Small intestine (tissue), 7 donors: Measurements from ENCODE around the gene FAF1. TPM values are rescaled to one million over a fixed set of nuclear protein-coding genes. Genes with fewer than 3 reads are reported as not detected.
"Not testable (repeated sequence)": the region's sequence is repeated elsewhere in the genome, so short reads cannot be mapped to it uniquely, and the experiment has no call there.

Experiments
- DNase-seq, 2 donors: peaks; one replicate each; pipeline versions ENCODE4 v3.0.0 to v3.0.0-alpha.2; 2013
- FAIRE-seq: peaks from 2 replicates; lab custom pipeline; 2012; peaks lifted over from hg19 to GRCh38; lab: Jason Lieb, UNC
- H3K27ac ChIP-seq, 3 donors: one replicate each; pipeline ENCODE4 v1.5.1; 2013; ENCODE audit warnings: low read length in 2 of 3, mild to moderate bottlenecking in 2 of 3, control low read depth in 1 of 3, inconsistent platforms in 1 of 3, low read depth in 1 of 3, moderate library complexity in 1 of 3
- H3K27me3 ChIP-seq, 3 donors: one replicate each; pipeline ENCODE4 v1.6.1; 2013; ENCODE audit warnings: low read length in 3 of 3, inconsistent platforms in 1 of 3; ENCODE audit not compliant: control insufficient read depth in 3 of 3, insufficient read depth in 3 of 3
- H3K36me3 ChIP-seq, 3 donors: one replicate each; pipeline ENCODE4 v1.6.1; 2013; ENCODE audit warnings: low read length in 3 of 3, inconsistent platforms in 1 of 3, low read depth in 1 of 3, mild to moderate bottlenecking in 1 of 3, moderate library complexity in 1 of 3; ENCODE audit not compliant: control insufficient read depth in 3 of 3, insufficient read depth in 2 of 3
- H3K4me1 ChIP-seq, 3 donors: one replicate each; pipeline ENCODE4 v1.6.1; 2013; ENCODE audit warnings: low read length in 2 of 3, inconsistent platforms in 1 of 3, low read depth in 1 of 3, mild to moderate bottlenecking in 1 of 3, moderate library complexity in 1 of 3; ENCODE audit not compliant: control insufficient read depth in 3 of 3, insufficient read depth in 2 of 3
- H3K4me3 ChIP-seq, 3 donors: one replicate each; pipeline ENCODE4 v1.5.1; 2013; ENCODE audit warnings: low read length in 3 of 3, control low read depth in 1 of 3, inconsistent platforms in 1 of 3, low read depth in 1 of 3, mild to moderate bottlenecking in 1 of 3, moderate library complexity in 1 of 3
- H3K9me3 ChIP-seq, 2 donors: one replicate each; pipeline ENCODE4 v1.6.1; 2013; ENCODE audit warnings: low read depth in 1 of 2, low read length in 1 of 2; ENCODE audit not compliant: control insufficient read depth in 2 of 2, insufficient read depth in 1 of 2
- WGBS, 3 donors: extraction: QIAGEN DNeasy Blood & Tissue Kit; methylation state at CpG; one replicate each; pipeline ENCODE4 v1.1.7; 2013; 5-methylcytosine and 5-hydroxymethylcytosine counted together
- polyA plus RNA-seq, 4 donors: library from polyadenylated mRNA; stranded (reverse) in 3 of 4; unstranded in 1 of 4; fragments of 200-250 nt in 3 of 4; fragments of 120-200 nt in 1 of 4; gene quantifications; one replicate each; pipeline versions ENCODE4 v1.2.1 to v1.2.3, GENCODE V29; 2013
- donor health status: healthy with polysubstance abuse.
- donor health status: control.
- donor health status: control.
- donor health status: Bipolar disorder and iron deficiency.
- donor health status: healthy.

Gene FAF1
- polyA plus RNA-seq, 4 donors = 19.5 to 46.3 (median 32.5) TPM

DNA sequence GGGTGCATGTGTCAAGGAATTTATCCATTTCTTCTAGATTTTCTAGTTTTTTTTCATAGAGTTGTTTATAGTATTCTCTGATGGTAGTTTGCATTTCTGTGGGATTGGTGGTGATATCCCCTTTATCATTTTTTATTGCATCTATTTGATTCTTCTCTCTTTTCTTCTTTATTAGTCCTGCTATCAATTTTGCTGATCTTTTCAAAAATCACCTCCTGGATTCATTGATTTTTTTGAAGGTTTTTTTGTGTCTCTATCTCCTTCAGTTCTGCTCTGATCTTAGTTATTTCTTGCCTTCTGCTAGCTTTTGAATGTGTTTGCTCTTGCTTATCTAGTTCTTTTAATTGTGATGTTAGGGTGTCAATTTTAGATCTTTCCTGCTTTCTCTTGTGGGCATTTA, 52.5 kb downstream of the FAF1 start:
- H3K27me3 ChIP-seq, H3K36me3 ChIP-seq, FAIRE-seq, DNase-seq, H3K4me3 ChIP-seq, H3K27ac ChIP-seq, H3K4me1 ChIP-seq: not testable (repeated sequence)
- H3K9me3 ChIP-seq = peaks cover 0 to 22% of the 10 kb centered on the region in 2 donors

DNA sequence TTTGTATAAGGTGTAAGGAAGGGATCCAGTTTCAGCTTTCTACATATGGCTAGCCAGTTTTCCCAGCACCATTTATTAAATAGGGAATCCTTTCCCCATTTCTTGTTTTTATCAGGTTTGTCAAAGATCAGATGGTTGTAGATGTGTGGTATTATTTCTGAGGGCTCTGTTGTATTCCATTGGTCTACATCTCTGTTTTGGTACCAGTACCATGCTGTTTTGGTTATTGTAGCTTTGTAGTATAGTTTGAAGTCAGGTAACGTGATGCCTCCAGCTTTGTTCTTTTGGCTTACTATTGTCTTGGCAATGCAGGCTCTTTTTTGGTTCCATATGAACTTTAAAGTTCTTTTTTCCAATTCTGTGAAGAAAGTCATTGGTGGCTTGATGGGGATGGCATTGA, 54.0 kb downstream of the FAF1 start:
- not testable (repeated sequence) for H3K27me3 ChIP-seq, H3K4me1 ChIP-seq, DNase-seq, H3K4me3 ChIP-seq, FAIRE-seq, H3K36me3 ChIP-seq, H3K27ac ChIP-seq
- H3K9me3 ChIP-seq = peaks cover 0 to 13% of the 10 kb centered on the region in 2 donors
- 95 to 100% (median 96%) methylated on average over 1 of the region's 1 CpG for WGBS, 3 donors

DNA sequence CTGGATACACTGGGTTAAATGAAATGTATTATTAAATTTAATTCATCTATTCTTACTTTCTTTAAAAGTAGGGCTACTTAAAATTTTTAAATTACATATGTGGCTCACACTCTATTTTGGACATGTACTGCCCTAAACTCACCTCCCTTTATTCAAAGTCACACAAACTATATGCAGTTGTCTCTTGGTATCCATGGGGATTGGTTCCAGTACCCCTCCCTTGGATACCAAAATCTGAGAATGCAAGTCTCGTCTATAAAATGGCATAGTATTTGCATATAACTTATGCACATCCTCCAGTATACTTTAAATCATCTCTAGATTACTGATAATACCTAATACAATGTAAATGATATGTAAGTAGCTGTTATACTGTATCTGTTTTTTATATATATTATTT, 57.6 kb downstream of the FAF1 start:
- Histone ChIP-seq H3K9me3 (no peaks in the 10 kb centered on the region), H3K27me3 (no peaks in the 10 kb centered on the region), H3K4me3 (no peak overlapping the region), H3K27ac (no peak overlapping the region), H3K4me1 (no peaks in the 10 kb centered on the region), H3K36me3 (no peaks in the 10 kb centered on the region)
- FAIRE-seq (no peak), DNase-seq (no peak)
- 92 to 94% (median 94%) methylated on average over 1 of the region's 1 CpG for WGBS, 3 donors

DNA sequence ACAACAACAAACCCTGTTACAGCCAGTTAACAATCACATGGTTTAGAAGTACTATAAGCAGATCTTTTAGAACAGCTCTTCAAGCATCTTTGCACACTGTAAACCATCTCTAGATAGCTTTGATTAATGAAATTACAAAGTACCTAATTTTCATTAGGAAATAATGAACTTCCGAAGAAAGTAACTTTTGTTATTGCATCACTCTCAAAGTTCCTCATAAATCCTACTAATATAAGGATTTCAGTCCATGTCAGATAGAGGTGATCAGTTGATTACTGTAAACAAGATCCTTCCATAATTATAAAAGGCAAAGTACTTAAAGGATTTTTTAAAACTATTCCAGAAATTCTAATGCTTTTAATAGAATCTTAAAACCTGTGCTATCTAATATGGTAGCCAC, 58.2 kb downstream of the FAF1 start:
- Histone ChIP-seq H3K27me3 (no peaks in the 10 kb centered on the region), H3K27ac (no peak overlapping the region), H3K4me3 (no peak overlapping the region), H3K9me3 (no peaks in the 10 kb centered on the region), H3K4me1 (no peaks in the 10 kb centered on the region), H3K36me3 (no peaks in the 10 kb centered on the region)
- no peak for DNase-seq
- WGBS, 3 donors = 0 to 6% (median 0%) methylated on average over 1 of the region's 1 CpG
- no peak for FAIRE-seq

DNA sequence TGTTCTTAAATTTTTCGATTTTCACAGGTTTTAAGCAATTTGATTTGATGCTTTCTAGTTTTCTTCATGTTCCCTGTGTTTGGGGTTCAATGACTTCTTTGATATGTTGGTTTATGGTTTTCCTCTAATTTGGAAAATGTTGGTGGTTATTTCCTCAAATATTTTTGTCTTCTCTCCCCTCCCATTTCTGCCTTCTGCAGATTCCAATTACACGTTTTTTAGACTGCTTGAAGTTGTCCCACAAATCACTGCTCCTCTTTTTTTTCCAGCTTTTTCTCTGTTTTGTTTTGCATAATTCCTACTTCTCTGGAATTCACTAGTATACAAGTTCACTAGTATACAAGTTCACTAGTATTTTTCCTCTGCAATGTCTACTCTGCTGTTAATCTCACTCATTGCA, 61.3 kb downstream of the FAF1 start:
- no peak for FAIRE-seq

DNA sequence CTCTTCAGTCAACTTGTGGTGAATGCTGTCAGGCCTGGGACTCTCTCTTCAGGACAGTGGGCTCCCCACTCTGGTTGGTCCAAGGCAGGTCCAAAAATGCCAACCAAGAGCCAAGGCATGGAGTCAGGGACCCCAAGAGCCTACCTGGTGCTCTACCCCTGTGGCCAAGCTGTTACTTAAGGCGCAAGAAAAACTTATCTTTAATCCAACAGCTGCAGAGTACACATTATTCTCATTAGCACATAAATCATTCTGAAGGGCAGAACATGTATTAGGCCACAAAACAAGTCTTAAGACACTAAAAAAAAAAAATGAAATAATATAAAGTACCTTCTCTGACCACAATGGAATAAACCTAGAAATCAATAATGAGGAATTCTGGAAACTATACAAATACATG, 65.7 kb downstream of the FAF1 start:
- FAIRE-seq (no peak), DNase-seq (no peak)
- H3K27ac ChIP-seq = no peak overlapping the region
- peaks cover 0 to 4% (median 0%) of the 10 kb centered on the region in 3 donors for H3K36me3 ChIP-seq
- H3K4me1 ChIP-seq = no peaks in the 10 kb centered on the region
- H3K27me3 ChIP-seq = no peaks in the 10 kb centered on the region
- WGBS, 3 donors = 96 to 99% (median 97%) methylated on average over 1 of the region's 1 CpG
- H3K9me3 ChIP-seq = peaks cover 0 to 24% of the 10 kb centered on the region in 2 donors
- H3K4me3 ChIP-seq = no peak overlapping the region

More for the DNA sequence above, 61.3 kb downstream of the FAF1 start:
- Histone ChIP-seq H3K4me1 (no peaks in the 10 kb centered on the region), H3K27ac (no peak overlapping the region), H3K9me3 (peaks cover 0 to 5% of the 10 kb centered on the region in 2 donors), H3K4me3 (no peak overlapping the region), H3K27me3 (no peaks in the 10 kb centered on the region), H3K36me3 (peaks cover 0 to 2% (median 0%) of the 10 kb centered on the region in 3 donors)
- 64 to 88% (median 74%) methylated on average over 2 of the region's 2 CpGs for WGBS, 3 donors
- DNase-seq = no peak

DNA sequence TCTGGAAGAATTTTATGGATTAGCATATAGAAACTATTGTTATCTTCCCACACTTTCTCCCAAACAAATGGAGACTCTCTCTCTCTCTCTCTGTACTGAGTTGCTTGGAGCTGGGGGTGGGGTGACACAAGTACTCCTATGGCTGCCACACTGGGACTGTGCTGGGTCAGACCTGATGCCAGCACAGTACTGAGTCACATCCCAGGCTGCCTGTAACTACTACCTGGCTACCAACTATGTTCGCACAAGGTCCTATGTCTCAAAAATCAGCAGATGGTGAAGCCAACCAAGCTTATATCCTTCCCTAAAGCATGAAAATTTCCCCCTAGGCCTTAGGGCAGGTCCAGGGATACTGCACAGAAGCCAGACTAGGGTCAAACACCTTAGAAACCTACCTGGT, 66.6 kb downstream of the FAF1 start:
- no peaks in the 10 kb centered on the region for H3K27me3 ChIP-seq
- H3K27ac ChIP-seq = no peak overlapping the region
- WGBS, 3 donors = 96 to 100% (median 96%) methylated on average over 1 of the region's 1 CpG
- FAIRE-seq (no peak), DNase-seq (no peak)
- H3K9me3 ChIP-seq = peaks cover 0 to 24% of the 10 kb centered on the region in 2 donors
- no peaks in the 10 kb centered on the region for H3K4me1 ChIP-seq
- H3K36me3 ChIP-seq = peaks cover 0 to 4% (median 0%) of the 10 kb centered on the region in 3 donors
- H3K4me3 ChIP-seq = no peak overlapping the region

DNA sequence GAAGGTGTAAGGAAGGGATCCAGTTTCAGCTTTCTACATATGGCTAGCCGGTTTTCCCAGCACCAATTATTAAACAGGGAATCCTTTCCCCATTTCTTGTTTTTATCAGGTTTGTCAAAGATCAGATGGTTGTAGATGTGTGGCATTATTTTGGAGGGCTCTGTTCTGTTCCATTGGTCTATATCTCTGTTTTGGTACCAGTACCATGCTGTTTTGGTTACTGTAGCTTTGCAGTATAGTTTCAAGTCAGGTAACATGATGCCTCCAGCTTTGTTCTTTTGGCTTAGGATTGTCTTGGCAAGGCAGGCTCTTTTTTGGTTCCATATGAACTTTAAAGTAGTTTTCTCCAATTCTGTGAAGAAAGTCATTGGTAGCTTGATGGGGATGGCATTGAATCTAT, 72.5 kb downstream of the FAF1 start:
- FAIRE-seq, H3K27me3 ChIP-seq: not testable (repeated sequence)
- WGBS, 3 donors = 93 to 100% (median 95%) methylated on average over 1 of the region's 1 CpG

DNA sequence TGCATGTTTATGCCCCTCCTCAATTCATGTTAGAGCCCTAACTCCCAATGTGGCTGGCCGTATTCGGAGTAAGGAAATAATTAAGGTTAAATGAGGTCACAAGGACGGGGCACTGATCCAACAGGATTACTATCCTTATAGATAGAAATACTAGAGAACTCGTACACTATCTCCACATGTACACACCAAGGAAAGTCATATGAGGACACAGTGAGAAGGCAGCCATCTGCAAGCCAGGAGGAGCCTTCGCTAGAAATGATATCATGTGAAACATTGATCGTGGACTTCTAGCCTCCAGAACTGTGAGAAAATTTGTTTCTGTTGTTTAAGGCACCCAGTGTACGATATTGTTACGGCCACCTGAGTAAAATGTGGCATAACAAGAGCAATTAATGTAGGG, 79.7 kb downstream of the FAF1 start:
- WGBS, 3 donors = 70 to 79% (median 72%) methylated on average over 8 of the region's 8 CpGs
- no peaks in the 10 kb centered on the region for H3K27me3 ChIP-seq
- H3K9me3 ChIP-seq = no peaks in the 10 kb centered on the region
- H3K27ac ChIP-seq = no peak overlapping the region
- no peak overlapping the region for H3K4me3 ChIP-seq
- peaks cover 0 to 3% (median 0%) of the 10 kb centered on the region in 3 donors for H3K4me1 ChIP-seq
- H3K36me3 ChIP-seq = no peaks in the 10 kb centered on the region
- FAIRE-seq = no peak
- no peak for DNase-seq

More for the DNA sequence above, 72.5 kb downstream of the FAF1 start:
- not testable (repeated sequence) for H3K36me3 ChIP-seq, H3K4me1 ChIP-seq, H3K27ac ChIP-seq, DNase-seq, H3K4me3 ChIP-seq
- peaks cover 0 to 15% of the 10 kb centered on the region in 2 donors for H3K9me3 ChIP-seq
